Esophagus muscularis mucosa (tissue), 3 donors: ENCODE measurements around the gene FHL2.

ENCODE experiments used
- CTCF ChIP-seq, 3 experiments: fragments of 200-600 bp in 2 of 3; fragments of 450-650 bp in 1 of 3; sonication (generic) in 2 of 3; IDR thresholded peaks; one replicate each; pipeline ENCODE4 v1.5.1; 2017 to 2019; ENCODE audit warnings: antibody characterized with exemption in 3 of 3, mild to moderate bottlenecking in 2 of 3, moderate library complexity in 1 of 3
- POLR2A ChIP-seq: fragments of 450-650 bp; IDR thresholded peaks from one replicate; pipeline ENCODE4 v1.6.1; 2017; ENCODE audit warnings: antibody characterized with exemption, moderate library complexity, mild to moderate bottlenecking, low read depth
- POLR2AphosphoS5 ChIP-seq, 2 donors: sonication (generic); formaldehyde crosslinking; IDR thresholded peaks; one replicate each; pipeline ENCODE4 v1.6.1; 2017; ENCODE audit warnings: antibody characterized with exemption in 2 of 2

DNA sequence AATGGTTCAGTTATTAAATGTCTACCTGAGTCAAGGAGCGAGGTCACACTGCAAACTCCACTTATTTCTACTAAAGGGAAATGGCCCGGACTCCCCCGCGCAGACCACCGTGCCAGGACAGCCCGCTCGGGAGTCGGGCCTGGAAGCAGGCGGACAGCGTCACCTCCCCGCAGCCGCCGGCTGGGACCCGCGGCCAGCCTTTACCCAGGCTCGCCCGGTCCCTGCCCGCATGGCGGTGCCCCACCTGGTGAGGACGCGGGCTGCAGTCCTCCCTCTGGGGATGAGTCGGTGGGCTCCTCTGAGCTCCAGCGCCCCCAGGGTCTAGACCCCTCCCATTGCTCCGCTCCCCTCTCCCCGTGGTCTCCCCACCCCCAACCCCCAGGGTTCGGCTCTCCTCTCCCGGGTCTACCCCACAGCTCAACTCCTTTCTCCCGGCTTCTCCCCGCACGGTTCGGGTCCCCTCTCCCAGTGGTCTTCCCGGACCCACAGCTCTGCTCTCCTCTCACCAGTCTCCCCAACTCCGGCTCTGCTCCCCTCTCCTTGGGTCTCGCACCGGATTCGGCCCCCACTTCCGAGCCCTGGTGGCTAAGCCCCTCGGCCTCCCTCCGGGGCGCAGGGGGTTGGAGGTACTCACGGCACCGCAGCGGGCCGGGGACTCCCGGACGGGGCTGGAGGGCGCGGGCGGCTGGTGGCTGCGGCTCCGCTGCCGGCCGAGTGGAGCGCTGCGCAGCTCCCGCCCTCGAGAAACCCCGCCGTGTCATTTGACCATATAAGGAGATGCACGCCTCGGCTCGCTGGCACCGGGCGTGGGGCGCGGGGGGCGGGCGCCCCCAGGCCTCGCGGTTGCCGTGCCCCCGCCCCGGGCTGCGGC, at the start of gene FHL2:
- TF ChIP-seq CTCF (IDR thresholded peaks at IDR 0.05), result peak; percentile 35 to 64 (median 49)
- peak; percentile 60 to 90 for TF ChIP-seq POLR2AphosphoS5 (IDR thresholded peaks at IDR 0.05)
- peak; percentile 67 for TF ChIP-seq POLR2A
